Measurements from ENCODE around the gene RAB3A. TPM values are rescaled to one million over a fixed set of nuclear protein-coding genes. Genes with fewer than 3 reads are reported as not detected.

The RAB3A gene
- total and polyA plus RNA-seq, 2 donors from 2014 or later: 5.2 to 10.5 TPM

GRCh38 chr19:18193388-18194180 is 10.3 kb downstream of the RAB3A start:
- no peaks in the 10 kb centered on the region for H3K9me3 ChIP-seq (ENCODE audit: control insufficient read depth in 2 of 3, insufficient read depth in 1 of 3, low read length in 3 of 3)
- peak overlapping the region; percentile 48 to 76 (median 59) for H3K4me3 ChIP-seq (ENCODE audit: low read length in 3 of 3)
- peak overlapping the region; percentile 22 to 77 (median 71) for H3K9ac ChIP-seq (ENCODE audit: low read length in 3 of 3)
- H3K27ac ChIP-seq (ENCODE audit: low read depth in 2 of 2, low read length in 2 of 2): peak overlapping the region; percentile 80 to 84
- intact Hi-C loops (cut with DNase I): loop anchor here (10.0 kb wide), 1 partner anchor 61 kb away; a partner anchor contains a TSS
- H3K27me3 ChIP-seq (ENCODE audit: control insufficient read depth, insufficient read depth, low read length): no peaks in the 10 kb centered on the region
- peaks cover 0 to 11% (median 9%) of the 10 kb centered on the region in 3 donors for H3K4me1 ChIP-seq (ENCODE audit: control insufficient read depth in 2 of 3, insufficient read depth in 2 of 3, low read depth in 1 of 3, low read length in 3 of 3)
- H3K36me3 ChIP-seq (ENCODE audit: control insufficient read depth in 2 of 3, insufficient read depth in 3 of 3, low read length in 3 of 3): peaks cover 0 to 14% (median 6%) of the 10 kb centered on the region in 3 donors
- FAIRE-seq (no peak), DNase-seq (peak in 3 of 5 donors; percentile 22 to 88 (median 51))
- no peak for TF ChIP-seq CTCF (IDR thresholded peaks at IDR 0.05; ENCODE audit: borderline replicate concordance, extremely low read depth, insufficient read depth)

- DNase-seq (peak; percentile 100), FAIRE-seq (peak; percentile 99)
- H3K9ac ChIP-seq (ENCODE audit: low read length in 3 of 3): peak within 1 kb of the TSS; percentile 73 to 91 (median 77)
- H3K9me3 ChIP-seq (ENCODE audit: control insufficient read depth in 2 of 3, insufficient read depth in 1 of 3, low read length in 3 of 3): no peaks in the 10 kb centered on the region
- no peak for TF ChIP-seq CTCF (IDR thresholded peaks at IDR 0.05; ENCODE audit: borderline replicate concordance, extremely low read depth, insufficient read depth)
- intact Hi-C loops (cut with DNase I): loop anchor here (10.0 kb wide), 1 partner anchor 62 kb away; a partner anchor contains a TSS
- H3K4me3 ChIP-seq (ENCODE audit: low read length in 3 of 3): peak within 1 kb of the TSS; percentile 78 to 79 (median 79)
- H3K27me3 ChIP-seq (ENCODE audit: control insufficient read depth, insufficient read depth, low read length): no peaks in the 10 kb centered on the region
- H3K36me3 ChIP-seq (ENCODE audit: control insufficient read depth in 2 of 3, insufficient read depth in 3 of 3, low read length in 3 of 3): peaks cover 0 to 8% (median 2%) of the 10 kb centered on the region in 3 donors
- peaks cover 0 to 11% (median 9%) of the 10 kb centered on the region in 3 donors for H3K4me1 ChIP-seq (ENCODE audit: control insufficient read depth in 2 of 3, insufficient read depth in 2 of 3, low read depth in 1 of 3, low read length in 3 of 3)
- peak within 1 kb of the TSS; percentile 96 to 99 for H3K27ac ChIP-seq (ENCODE audit: low read depth in 2 of 2, low read length in 2 of 2)
Observed at GRCh38 chr19:18192673-18193387, 11.0 kb downstream of the RAB3A start, which contains the start of gene MPV17L2. TSS of gene MPV17L2 (plus strand) at chr19:18193218. CDS start at chr19:18193282, 64 bp downstream.

GRCh38 chr19:18191640-18192062 is 12.2 kb downstream of the RAB3A start:
- Histone ChIP-seq H3K4me1 (ENCODE audit: control insufficient read depth in 2 of 3, insufficient read depth in 2 of 3, low read depth in 1 of 3, low read length in 3 of 3) (peaks cover 0 to 11% (median 9%) of the 10 kb centered on the region in 3 donors), H3K9me3 (ENCODE audit: control insufficient read depth in 2 of 3, insufficient read depth in 1 of 3, low read length in 3 of 3) (no peaks in the 10 kb centered on the region), H3K27me3 (ENCODE audit: control insufficient read depth, insufficient read depth, low read length) (no peaks in the 10 kb centered on the region), H3K36me3 (ENCODE audit: control insufficient read depth in 2 of 3, insufficient read depth in 3 of 3, low read length in 3 of 3) (peaks cover 0 to 3% (median 0%) of the 10 kb centered on the region in 3 donors), H3K4me3 (ENCODE audit: low read length in 3 of 3) (peak overlapping the region; percentile 78 to 79 (median 79)), H3K9ac (ENCODE audit: low read length in 3 of 3) (peak overlapping the region; percentile 21 to 91 (median 50)), H3K27ac (ENCODE audit: low read depth in 2 of 2, low read length in 2 of 2) (peak overlapping the region; percentile 96 to 99)
- FAIRE-seq (peak; percentile 17), DNase-seq (no peak)
- intact Hi-C loops (cut with DNase I): loop anchor here (10.0 kb wide), 1 partner anchor 63 kb away; a partner anchor contains a TSS
- no peak for TF ChIP-seq CTCF (IDR thresholded peaks at IDR 0.05; ENCODE audit: borderline replicate concordance, extremely low read depth, insufficient read depth)
